ENCODE measurements around the gene INF2.

- no peak for TF ChIP-seq EZH2 (IDR thresholded peaks at IDR 0.05; ENCODE audit: borderline replicate concordance, low read length)
- TF ChIP-seq CTCF (IDR thresholded peaks at IDR 0.05; ENCODE audit: low read length) = no peak
Measured at GRCh38 chr14:104664588-104664987, 24.8 kb upstream of the INF2 start.
